Right atrium auricular region (tissue), 2 donors: ENCODE measurements around the gene SEMA3A. TPM values are rescaled to one million over a fixed set of nuclear protein-coding genes. Genes with fewer than 3 reads are reported as not detected.
"Not testable (repeated sequence)": the region's sequence is repeated elsewhere in the genome, so short reads cannot be mapped to it uniquely, and the experiment has no call there.

Experiments
- DNase-seq: peaks from one replicate; pipeline ENCODE4 v3.0.0-alpha.2; 2019; ENCODE audit warnings: low spot score
- H3K27ac ChIP-seq, 2 donors: fragments of 200-600 bp; sonication (generic); 1 replicate in 1 of 2; 2 replicates in 1 of 2; pipeline ENCODE4 v1.5.1; 2016 to 2019
- H3K27me3 ChIP-seq, 2 donors: fragments of 200-600 bp; sonication (generic); one replicate each; pipeline versions ENCODE4 v1.5.1 to v1.6.0; 2017 to 2019
- H3K36me3 ChIP-seq: fragments of 200-600 bp; sonication (generic); one replicate; pipeline ENCODE4 v1.5.1; 2016
- H3K4me1 ChIP-seq, 2 donors: fragments of 200-600 bp; sonication (generic); one replicate each; pipeline versions ENCODE4 v1.5.1 to v1.6.0; 2017 to 2019
- H3K4me3 ChIP-seq, 2 donors: fragments of 200-600 bp; sonication (generic); 1 replicate in 1 of 2; 2 replicates in 1 of 2; pipeline ENCODE4 v1.5.1; 2017 to 2019; ENCODE audit warnings: mild to moderate bottlenecking in 1 of 2, moderate library complexity in 1 of 2
- H3K9me3 ChIP-seq, 2 donors: fragments of 200-600 bp; sonication (generic); one replicate each; pipeline ENCODE4 v1.5.1; 2019
- total RNA-seq, 2 donors: library from RNA; depleted of rRNA; stranded (reverse); fragments of >200 nt; gene quantifications; one replicate each; pipeline ENCODE4 v1.1.0, GENCODE V29; 2016
- TF ChIP-seq, protein P1 (sequence below), 2 donors: fragments of 200-600 bp; sonication (generic); IDR thresholded peaks; one replicate each; pipeline ENCODE4 v1.5.1; 2019; ENCODE audit warnings: antibody characterized with exemption in 2 of 2

The SEMA3A gene
- total RNA-seq, 2 donors from 2014 or later, result 3.6 to 6.1 TPM

- no peaks in the 10 kb centered on the region for H3K9me3 ChIP-seq
- no peaks in the 10 kb centered on the region for H3K27me3 ChIP-seq
- no peak overlapping the region for H3K4me3 ChIP-seq
- no peaks in the 10 kb centered on the region for H3K4me1 ChIP-seq
- TF ChIP-seq, protein P1, sequence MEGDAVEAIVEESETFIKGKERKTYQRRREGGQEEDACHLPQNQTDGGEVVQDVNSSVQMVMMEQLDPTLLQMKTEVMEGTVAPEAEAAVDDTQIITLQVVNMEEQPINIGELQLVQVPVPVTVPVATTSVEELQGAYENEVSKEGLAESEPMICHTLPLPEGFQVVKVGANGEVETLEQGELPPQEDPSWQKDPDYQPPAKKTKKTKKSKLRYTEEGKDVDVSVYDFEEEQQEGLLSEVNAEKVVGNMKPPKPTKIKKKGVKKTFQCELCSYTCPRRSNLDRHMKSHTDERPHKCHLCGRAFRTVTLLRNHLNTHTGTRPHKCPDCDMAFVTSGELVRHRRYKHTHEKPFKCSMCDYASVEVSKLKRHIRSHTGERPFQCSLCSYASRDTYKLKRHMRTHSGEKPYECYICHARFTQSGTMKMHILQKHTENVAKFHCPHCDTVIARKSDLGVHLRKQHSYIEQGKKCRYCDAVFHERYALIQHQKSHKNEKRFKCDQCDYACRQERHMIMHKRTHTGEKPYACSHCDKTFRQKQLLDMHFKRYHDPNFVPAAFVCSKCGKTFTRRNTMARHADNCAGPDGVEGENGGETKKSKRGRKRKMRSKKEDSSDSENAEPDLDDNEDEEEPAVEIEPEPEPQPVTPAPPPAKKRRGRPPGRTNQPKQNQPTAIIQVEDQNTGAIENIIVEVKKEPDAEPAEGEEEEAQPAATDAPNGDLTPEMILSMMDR (IDR thresholded peaks at IDR 0.05), result no peak
- H3K27ac ChIP-seq, result no peak overlapping the region
- no peak for DNase-seq
- no peaks in the 10 kb centered on the region for H3K36me3 ChIP-seq
Measured at GRCh38 chr7:84057576-84057975, 137.0 kb downstream of the SEMA3A start.

- TF ChIP-seq, protein P1 (IDR thresholded peaks at IDR 0.05), result no peak
- no peaks in the 10 kb centered on the region for H3K27me3 ChIP-seq
- H3K4me1 ChIP-seq, result no peaks in the 10 kb centered on the region
- no peak overlapping the region for H3K4me3 ChIP-seq
- H3K27ac ChIP-seq, result no peak overlapping the region
- DNase-seq, result no peak
- H3K36me3 ChIP-seq, result no peaks in the 10 kb centered on the region
- no peaks in the 10 kb centered on the region for H3K9me3 ChIP-seq
Measured at GRCh38 chr7:84055904-84056605, 138.5 kb downstream of the SEMA3A start.

GRCh38 chr7:84055199-84055598 lies 139.4 kb downstream of the SEMA3A start:
- not testable (repeated sequence) for H3K4me1 ChIP-seq, H3K4me3 ChIP-seq, H3K27ac ChIP-seq, DNase-seq, H3K9me3 ChIP-seq, H3K27me3 ChIP-seq, H3K36me3 ChIP-seq

DNA sequence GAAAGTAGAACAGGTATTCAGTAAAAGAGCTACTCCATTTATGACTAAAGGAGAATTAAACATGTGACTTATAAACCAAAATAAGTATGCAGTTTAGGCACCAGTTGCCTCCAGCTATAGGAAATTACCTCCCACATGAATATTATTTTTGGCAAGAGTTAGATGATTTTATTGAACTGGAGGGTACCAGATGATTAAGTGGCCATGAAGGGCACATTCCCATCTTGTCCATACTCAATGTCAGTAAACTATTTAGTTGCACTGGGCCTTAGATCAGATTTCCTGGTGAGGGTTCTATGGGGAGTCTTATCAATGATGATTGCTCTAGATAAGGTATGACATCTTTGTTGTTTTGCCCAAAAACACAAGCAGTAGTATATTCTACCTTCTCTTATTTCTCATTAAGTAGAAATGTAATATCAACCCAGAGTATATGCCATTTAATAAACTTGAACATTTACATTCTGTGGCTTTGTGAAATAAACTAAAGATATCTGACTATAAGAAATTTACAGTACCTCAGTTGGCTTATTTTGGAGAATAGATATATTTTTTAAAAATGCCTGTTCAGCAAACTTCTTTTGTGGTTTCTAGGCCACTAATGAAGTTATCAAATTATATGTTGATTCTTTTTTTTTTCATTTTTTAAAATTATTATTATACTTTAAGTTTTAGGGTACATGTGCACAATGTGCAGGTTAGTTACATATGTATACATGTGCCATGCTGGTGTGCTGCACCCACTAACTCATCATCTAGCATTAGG lies 145.3 kb downstream of the SEMA3A start:
- H3K4me3 ChIP-seq, result no peak overlapping the region
- no peak for DNase-seq
- H3K36me3 ChIP-seq, result no peaks in the 10 kb centered on the region
- TF ChIP-seq, protein P1 (IDR thresholded peaks at IDR 0.05), result no peak
- H3K4me1 ChIP-seq, result no peaks in the 10 kb centered on the region
- no peak overlapping the region for H3K27ac ChIP-seq
- no peaks in the 10 kb centered on the region for H3K9me3 ChIP-seq
- H3K27me3 ChIP-seq, result no peaks in the 10 kb centered on the region

- Histone ChIP-seq H3K9me3 (no peaks in the 10 kb centered on the region), H3K36me3 (no peaks in the 10 kb centered on the region), H3K27me3 (no peaks in the 10 kb centered on the region), H3K4me3 (no peak overlapping the region), H3K4me1 (no peaks in the 10 kb centered on the region), H3K27ac (no peak overlapping the region)
- TF ChIP-seq, protein P1 (IDR thresholded peaks at IDR 0.05), result no peak
- DNase-seq, result no peak
Measured at GRCh38 chr7:84047085-84047484, 147.5 kb downstream of the SEMA3A start.

- no peaks in the 10 kb centered on the region for H3K9me3 ChIP-seq
- no peak overlapping the region for H3K4me3 ChIP-seq
- H3K36me3 ChIP-seq, result no peaks in the 10 kb centered on the region
- H3K27ac ChIP-seq, result no peak overlapping the region
- H3K4me1 ChIP-seq, result no peaks in the 10 kb centered on the region
- TF ChIP-seq, protein P1 (IDR thresholded peaks at IDR 0.05), result no peak
- no peak for DNase-seq
- no peaks in the 10 kb centered on the region for H3K27me3 ChIP-seq
Measured at GRCh38 chr7:84044834-84045233, 149.8 kb downstream of the SEMA3A start.
